Esophagus squamous epithelium (tissue), 4 donors: ENCODE measurements around the gene PHLPP1.

ENCODE experiments used
- POLR2A ChIP-seq, 4 donors: fragments of 450-650 bp; IDR thresholded peaks; one replicate each; pipeline ENCODE4 v1.6.1; 2017; ENCODE audit warnings: antibody characterized with exemption in 4 of 4, mild to moderate bottlenecking in 4 of 4, moderate library complexity in 3 of 4
- TF ChIP-seq, protein P1 (sequence below), 6 experiments: fragments of 450-650 bp in 4 of 6; fragments of 200-600 bp in 2 of 6; sonication (generic) in 2 of 6; IDR thresholded peaks; one replicate each; pipeline ENCODE4 v1.5.1; 2016 to 2019; ENCODE audit warnings: antibody characterized with exemption in 6 of 6, mild to moderate bottlenecking in 4 of 6, moderate library complexity in 4 of 6

- TF ChIP-seq, protein P1, sequence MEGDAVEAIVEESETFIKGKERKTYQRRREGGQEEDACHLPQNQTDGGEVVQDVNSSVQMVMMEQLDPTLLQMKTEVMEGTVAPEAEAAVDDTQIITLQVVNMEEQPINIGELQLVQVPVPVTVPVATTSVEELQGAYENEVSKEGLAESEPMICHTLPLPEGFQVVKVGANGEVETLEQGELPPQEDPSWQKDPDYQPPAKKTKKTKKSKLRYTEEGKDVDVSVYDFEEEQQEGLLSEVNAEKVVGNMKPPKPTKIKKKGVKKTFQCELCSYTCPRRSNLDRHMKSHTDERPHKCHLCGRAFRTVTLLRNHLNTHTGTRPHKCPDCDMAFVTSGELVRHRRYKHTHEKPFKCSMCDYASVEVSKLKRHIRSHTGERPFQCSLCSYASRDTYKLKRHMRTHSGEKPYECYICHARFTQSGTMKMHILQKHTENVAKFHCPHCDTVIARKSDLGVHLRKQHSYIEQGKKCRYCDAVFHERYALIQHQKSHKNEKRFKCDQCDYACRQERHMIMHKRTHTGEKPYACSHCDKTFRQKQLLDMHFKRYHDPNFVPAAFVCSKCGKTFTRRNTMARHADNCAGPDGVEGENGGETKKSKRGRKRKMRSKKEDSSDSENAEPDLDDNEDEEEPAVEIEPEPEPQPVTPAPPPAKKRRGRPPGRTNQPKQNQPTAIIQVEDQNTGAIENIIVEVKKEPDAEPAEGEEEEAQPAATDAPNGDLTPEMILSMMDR (IDR thresholded peaks at IDR 0.05): no peak
- no peak for TF ChIP-seq POLR2A (IDR thresholded peaks at IDR 0.05)
These were observed 126.1 kb downstream of the PHLPP1 start for GRCh38 chr18:62841405-62841804.
